WTC11 (cell line): Measurements from ENCODE around the gene TMEM30A. TPM values are rescaled to one million over a fixed set of nuclear protein-coding genes. Genes with fewer than 3 reads are reported as not detected.

Experiments used
- ATAC-seq: fragments of 200-7000 bp; cut with Tn5 transposase; 2 replicates; pipeline ENCODE4 v1.10.0; 2021; ENCODE audit warnings: mild to moderate bottlenecking, moderate library complexity
- CTCF ChIA-PET: fragments of 300-600 bp; sonication (Branson Sonifier 250); formaldehyde crosslinking; loops from one replicate; lab custom pipeline; 2021; ENCODE audit warnings: antibody characterized with exemption; lab: Charles Lee
- POLR2A ChIA-PET: fragments of 350-600 bp; sonication (Branson Sonifier 250); formaldehyde crosslinking; loops from one replicate; lab custom pipeline; 2021; ENCODE audit warnings: antibody characterized with exemption; lab: Charles Lee
- DNase-seq: peaks from one replicate; pipeline ENCODE4 v3.0.0; 2021; ENCODE audit warnings: low spot score
- H3K27ac Mint-ChIP-seq: 2 replicates; pipeline ENCODE4 v1.8.0; 2021; ENCODE audit warnings: mixed read lengths
- H3K27me3 Mint-ChIP-seq: 2 replicates; pipeline ENCODE4 v1.8.0; 2021; ENCODE audit warnings: low read depth, mild to moderate bottlenecking, moderate library complexity, mixed read lengths
- H3K36me3 Mint-ChIP-seq: 2 replicates; pipeline ENCODE4 v1.8.0; 2021; ENCODE audit warnings: mixed read lengths
- H3K4me1 Mint-ChIP-seq: 2 replicates; pipeline ENCODE4 v1.8.0; 2022; ENCODE audit warnings: mixed read lengths
- H3K4me3 Mint-ChIP-seq: 2 replicates; pipeline ENCODE4 v1.8.0; 2021; ENCODE audit warnings: mild to moderate bottlenecking, moderate library complexity, mixed read lengths
- H3K9me3 Mint-ChIP-seq: 2 replicates; pipeline ENCODE4 v1.8.0; 2021; ENCODE audit warnings: mixed read lengths
- AR ChIP-seq: fragments of 250-450 bp; sonication (Bioruptor Pico); IDR thresholded peaks from 2 replicates; pipeline ENCODE4 v1.9.0; 2021; ENCODE audit warnings: mild to moderate bottlenecking
- CBFB ChIP-seq: sonication (generic); formaldehyde crosslinking; IDR thresholded peaks from 2 replicates; pipeline ENCODE4 v1.8.1; 2022; ENCODE audit warnings: mild to moderate bottlenecking, low read depth, missing genetic modification reagents
- CREB1 ChIP-seq: sonication (generic); formaldehyde crosslinking; IDR thresholded peaks from 2 replicates; pipeline ENCODE4 v1.8.0; 2023; ENCODE audit warnings: mild to moderate bottlenecking, missing genetic modification reagents
- GRHL2 ChIP-seq: fragments of 250-450 bp; sonication (Bioruptor Pico); IDR thresholded peaks from 2 replicates; pipeline ENCODE4 v1.8.0; 2022; ENCODE audit warnings: mild to moderate bottlenecking, moderate library complexity; ENCODE audit not compliant: insufficient replicate concordance, severe bottlenecking
- GTF2I ChIP-seq: fragments of 250-450 bp; sonication (Bioruptor Pico); conservative IDR thresholded peaks from 2 replicates; pipeline ENCODE4 v1.4.0; 2021; ENCODE audit warnings: mild to moderate bottlenecking
- JAZF1 ChIP-seq: fragments of 250-450 bp; sonication (Bioruptor Pico); IDR thresholded peaks from 2 replicates; pipeline ENCODE4 v1.9.0; 2021; ENCODE audit warnings: moderate library complexity, mild to moderate bottlenecking, inconsistent platforms
- MXD4 ChIP-seq: fragments of 250-450 bp; sonication (Bioruptor Pico); IDR thresholded peaks from 2 replicates; pipeline ENCODE4 v1.8.0; 2021; ENCODE audit warnings: mild to moderate bottlenecking, moderate library complexity, borderline replicate concordance
- NFE2L1 ChIP-seq: sonication (generic); formaldehyde crosslinking; IDR thresholded peaks from 2 replicates; pipeline ENCODE4 v1.8.1; 2023; ENCODE audit warnings: missing genetic modification reagents
- NR3C1 ChIP-seq: sonication (generic); formaldehyde crosslinking; conservative IDR thresholded peaks from 2 replicates; pipeline ENCODE4 v1.8.1; 2023; ENCODE audit warnings: low read depth, mild to moderate bottlenecking, missing genetic modification reagents
- PRRX2 ChIP-seq: fragments of 250-450 bp; sonication (Bioruptor Pico); IDR thresholded peaks from 2 replicates; pipeline ENCODE4 v1.8.0; 2021; ENCODE audit warnings: mild to moderate bottlenecking
- RELA ChIP-seq: sonication (generic); formaldehyde crosslinking; IDR thresholded peaks from 2 replicates; pipeline ENCODE4 v1.8.1; 2022; ENCODE audit warnings: missing genetic modification reagents, mild to moderate bottlenecking, borderline replicate concordance
- SMAD4 ChIP-seq: sonication (generic); formaldehyde crosslinking; IDR thresholded peaks from 2 replicates; pipeline ENCODE4 v1.8.0; 2022; ENCODE audit warnings: mild to moderate bottlenecking, missing genetic modification reagents
- SOX15 ChIP-seq: fragments of 250-450 bp; sonication (Bioruptor Pico); IDR thresholded peaks from 2 replicates; pipeline ENCODE4 v1.9.0; 2021; ENCODE audit warnings: mild to moderate bottlenecking
- TEAD4 ChIP-seq: sonication (generic); formaldehyde crosslinking; IDR thresholded peaks from 2 replicates; pipeline ENCODE4 v1.8.0; 2022; ENCODE audit warnings: mild to moderate bottlenecking, missing genetic modification reagents
- ZBTB21 ChIP-seq: sonication (generic); formaldehyde crosslinking; IDR thresholded peaks from 2 replicates; pipeline ENCODE4 v1.8.1; 2023; ENCODE audit warnings: mild to moderate bottlenecking, missing genetic modification reagents, borderline replicate concordance
- ZNF396 ChIP-seq: fragments of 250-450 bp; sonication (Bioruptor Pico); IDR thresholded peaks from 2 replicates; pipeline ENCODE4 v1.8.0; 2021; ENCODE audit warnings: mild to moderate bottlenecking, moderate library complexity, borderline replicate concordance
- ZNF671 ChIP-seq: fragments of 250-450 bp; sonication (Bioruptor Pico); IDR thresholded peaks from 2 replicates; pipeline ENCODE4 v1.8.0; 2021; ENCODE audit warnings: mild to moderate bottlenecking
- total RNA-seq: library from RNA; stranded (reverse); gene quantifications from 3 replicates; pipeline ENCODE4 v1.2.3, GENCODE V29; 2021
- TF ChIP-seq, protein P1 (sequence below): sonication (generic); formaldehyde crosslinking; IDR thresholded peaks from 2 replicates; pipeline ENCODE4 v1.8.1; 2022; ENCODE audit warnings: mild to moderate bottlenecking, missing genetic modification reagents, moderate library complexity, borderline replicate concordance
- TF ChIP-seq, protein P2 (sequence below): sonication (generic); formaldehyde crosslinking; IDR thresholded peaks from 2 replicates; pipeline ENCODE4 v1.8.1; 2022; ENCODE audit warnings: low read depth, mild to moderate bottlenecking, moderate library complexity, missing genetic modification reagents, borderline replicate concordance
- TF ChIP-seq, protein P3 (sequence below): sonication (generic); formaldehyde crosslinking; IDR thresholded peaks from 2 replicates; pipeline ENCODE4 v1.8.1; 2023; ENCODE audit warnings: mild to moderate bottlenecking, missing genetic modification reagents, moderate library complexity

The TMEM30A gene
- total RNA-seq, 1 experiment from 2014 or later = 81.2 TPM

DNA sequence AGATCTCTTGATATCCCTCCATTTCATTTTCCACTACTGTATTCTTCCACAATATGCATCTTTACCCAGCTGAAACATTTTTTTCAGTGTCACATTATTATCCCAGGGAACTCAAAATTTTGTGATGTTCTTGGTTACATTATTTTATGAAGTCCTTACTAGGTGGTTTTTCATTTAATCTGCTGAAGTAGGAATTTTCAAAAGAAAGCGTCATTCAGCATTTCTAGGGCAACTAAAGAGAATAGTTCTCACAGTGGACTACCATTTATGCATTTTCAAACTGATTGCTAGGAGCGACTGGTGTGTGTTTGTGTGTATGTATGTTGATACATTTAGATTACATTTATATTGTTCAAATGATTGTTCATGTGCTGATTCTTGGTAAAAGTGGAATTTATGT is 2.4 kb upstream of the TMEM30A start:
- peaks cover 31% of the 10 kb centered on the region for H3K4me1 Mint-ChIP-seq
- no peak for ATAC-seq
- CTCF ChIA-PET = no interaction called here

GRCh38 chr6:75285283-75285639 is 669 bp upstream of the TMEM30A start:
- no peaks in the 10 kb centered on the region for H3K27me3 Mint-ChIP-seq
- peaks cover 36% of the 10 kb centered on the region for H3K4me1 Mint-ChIP-seq
- H3K4me3 Mint-ChIP-seq = no peak overlapping the region
- DNase-seq (no peak), ATAC-seq (no peak)
- CTCF ChIA-PET = interaction anchor here (0.8 to 2.2 kb wide), 2 partner anchors 12 to 14 kb away, joined by 3 to 8 read pairs; no protein-coding TSS in a partner anchor
- no peak overlapping the region for H3K27ac Mint-ChIP-seq
- POLR2A ChIA-PET = interaction anchor here (0.6 to 1.9 kb wide), 4 partner anchors 10 to 50 kb away, joined by 3 to 12 read pairs (median 8); no protein-coding TSS in a partner anchor
- no peaks in the 10 kb centered on the region for H3K36me3 Mint-ChIP-seq
- no peaks in the 10 kb centered on the region for H3K9me3 Mint-ChIP-seq
- TF ChIP-seq, protein P1, sequence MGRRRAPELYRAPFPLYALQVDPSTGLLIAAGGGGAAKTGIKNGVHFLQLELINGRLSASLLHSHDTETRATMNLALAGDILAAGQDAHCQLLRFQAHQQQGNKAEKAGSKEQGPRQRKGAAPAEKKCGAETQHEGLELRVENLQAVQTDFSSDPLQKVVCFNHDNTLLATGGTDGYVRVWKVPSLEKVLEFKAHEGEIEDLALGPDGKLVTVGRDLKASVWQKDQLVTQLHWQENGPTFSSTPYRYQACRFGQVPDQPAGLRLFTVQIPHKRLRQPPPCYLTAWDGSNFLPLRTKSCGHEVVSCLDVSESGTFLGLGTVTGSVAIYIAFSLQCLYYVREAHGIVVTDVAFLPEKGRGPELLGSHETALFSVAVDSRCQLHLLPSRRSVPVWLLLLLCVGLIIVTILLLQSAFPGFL (CRISPR knock-in tag) = no peak
- TF ChIP-seq JAZF1 (CRISPR knock-in tag) = no peak
- TF ChIP-seq ZNF671 = no peak
- TF ChIP-seq ZBTB21 (CRISPR knock-in tag) = no peak
- TF ChIP-seq GTF2I (CRISPR knock-in tag) = no peak
- no peak for TF ChIP-seq NR3C1

More for the DNA sequence above, 2.4 kb upstream of the TMEM30A start:
- POLR2A ChIA-PET = no interaction called here
- no peaks in the 10 kb centered on the region for H3K9me3 Mint-ChIP-seq
- H3K27ac Mint-ChIP-seq = no peak overlapping the region
- H3K4me3 Mint-ChIP-seq = peak overlapping the region; percentile 41
- DNase-seq = no peak
- no peak for TF ChIP-seq ZNF396
- TF ChIP-seq MXD4 (CRISPR knock-in tag) = no peak
- TF ChIP-seq, protein P2, sequence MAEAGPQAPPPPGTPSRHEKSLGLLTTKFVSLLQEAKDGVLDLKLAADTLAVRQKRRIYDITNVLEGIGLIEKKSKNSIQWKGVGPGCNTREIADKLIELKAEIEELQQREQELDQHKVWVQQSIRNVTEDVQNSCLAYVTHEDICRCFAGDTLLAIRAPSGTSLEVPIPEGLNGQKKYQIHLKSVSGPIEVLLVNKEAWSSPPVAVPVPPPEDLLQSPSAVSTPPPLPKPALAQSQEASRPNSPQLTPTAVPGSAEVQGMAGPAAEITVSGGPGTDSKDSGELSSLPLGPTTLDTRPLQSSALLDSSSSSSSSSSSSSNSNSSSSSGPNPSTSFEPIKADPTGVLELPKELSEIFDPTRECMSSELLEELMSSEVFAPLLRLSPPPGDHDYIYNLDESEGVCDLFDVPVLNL (CRISPR knock-in tag) = no peak
- no peak for TF ChIP-seq SMAD4 (CRISPR knock-in tag)
- no peak for TF ChIP-seq RELA
- no peak for TF ChIP-seq NFE2L1 (CRISPR knock-in tag)
- TF ChIP-seq GRHL2 (CRISPR knock-in tag) = no peak
- no peak for TF ChIP-seq AR (CRISPR knock-in tag)
- TF ChIP-seq CREB1 (CRISPR knock-in tag) = no peak
- TF ChIP-seq SOX15 = no peak
- no peak for TF ChIP-seq TEAD4 (CRISPR knock-in tag)
- no peak for TF ChIP-seq ZNF671
- TF ChIP-seq CBFB = no peak
- TF ChIP-seq PRRX2 (CRISPR knock-in tag) = no peak
- TF ChIP-seq, protein P3, sequence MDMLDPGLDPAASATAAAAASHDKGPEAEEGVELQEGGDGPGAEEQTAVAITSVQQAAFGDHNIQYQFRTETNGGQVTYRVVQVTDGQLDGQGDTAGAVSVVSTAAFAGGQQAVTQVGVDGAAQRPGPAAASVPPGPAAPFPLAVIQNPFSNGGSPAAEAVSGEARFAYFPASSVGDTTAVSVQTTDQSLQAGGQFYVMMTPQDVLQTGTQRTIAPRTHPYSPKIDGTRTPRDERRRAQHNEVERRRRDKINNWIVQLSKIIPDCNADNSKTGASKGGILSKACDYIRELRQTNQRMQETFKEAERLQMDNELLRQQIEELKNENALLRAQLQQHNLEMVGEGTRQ = no peak
- TF ChIP-seq, all 79 proteins: peak for 0
- Mint-ChIP-seq H3K27me3 (no peaks in the 10 kb centered on the region), H3K36me3 (no peaks in the 10 kb centered on the region)
